Fibroblast of lung (primary cell): ENCODE measurements around the gene FMO5. TPM values are rescaled to one million over a fixed set of nuclear protein-coding genes. Genes with fewer than 3 reads are reported as not detected.
"Not testable (repeated sequence)": the region's sequence is repeated elsewhere in the genome, so short reads cannot be mapped to it uniquely, and the experiment has no call there.

Source experiments
- DNase-seq, 2 donors: peaks; one replicate each; pipeline versions ENCODE4 v3.0.0 to v3.0.0-alpha.2; 2010; ENCODE audit warnings: low read depth in 2 of 2
- H2AFZ ChIP-seq: 2 replicates; pipeline ENCODE4 v1.5.1; 2012; ENCODE audit warnings: low read length, control low read depth, inconsistent platforms
- H3K27ac ChIP-seq: 2 replicates; pipeline ENCODE4 v1.5.1; 2011; ENCODE audit warnings: low read length, control low read depth; ENCODE audit not compliant: insufficient read depth
- H3K27me3 ChIP-seq: 2 replicates; pipeline ENCODE4 v1.5.1; 2011; ENCODE audit warnings: mild to moderate bottlenecking, low read length; ENCODE audit not compliant: control insufficient read depth, insufficient read depth
- H3K36me3 ChIP-seq: 2 replicates; pipeline ENCODE4 v1.5.1; 2011; ENCODE audit warnings: low read length; ENCODE audit not compliant: control insufficient read depth, insufficient read depth
- H3K4me1 ChIP-seq: 2 replicates; pipeline ENCODE4 v1.5.1; 2011; ENCODE audit warnings: low read length; ENCODE audit not compliant: control insufficient read depth, insufficient read depth; ENCODE audit errors: extremely low read depth
- H3K4me2 ChIP-seq: 2 replicates; pipeline ENCODE4 v1.5.1; 2011; ENCODE audit warnings: low read length, control low read depth; ENCODE audit not compliant: insufficient read depth; ENCODE audit errors: extremely low read depth
- H3K4me3 ChIP-seq, 4 experiments: fragments of 200-600 bp in 1 of 4; sonication (generic) in 1 of 4; replicated peaks in 1 of 4; 2 replicates each; pipeline ENCODE4 v1.5.1; 2011 to 2016; ENCODE audit warnings: low read length in 4 of 4, low read depth in 3 of 4, mild to moderate bottlenecking in 3 of 4, control low read depth in 2 of 4, inconsistent platforms in 1 of 4, mixed read lengths in 1 of 4; ENCODE audit not compliant: insufficient read depth in 1 of 4; ENCODE audit errors: control extremely low read depth in 1 of 4
- H3K79me2 ChIP-seq: 2 replicates; pipeline ENCODE4 v1.5.1; 2012; ENCODE audit warnings: mild to moderate bottlenecking, low read length, inconsistent platforms; ENCODE audit not compliant: control insufficient read depth, insufficient read depth
- H3K9ac ChIP-seq: 2 replicates; pipeline ENCODE4 v1.5.1; 2011; ENCODE audit warnings: mild to moderate bottlenecking, low read length, control low read depth; ENCODE audit not compliant: insufficient read depth
- H3K9me3 ChIP-seq: 2 replicates; pipeline ENCODE4 v1.5.1; 2012; ENCODE audit warnings: low read depth, low read length; ENCODE audit not compliant: control insufficient read depth, insufficient read depth
- H4K20me1 ChIP-seq: 2 replicates; pipeline ENCODE4 v1.5.1; 2011; ENCODE audit warnings: low read length; ENCODE audit not compliant: control insufficient read depth, insufficient read depth; ENCODE audit errors: extremely low read depth
- CTCF ChIP-seq, 2 donors: IDR thresholded peaks in 1 of 2; conservative IDR thresholded peaks in 1 of 2; 1 replicate in 1 of 2; 2 replicates in 1 of 2; pipeline ENCODE4 v1.5.1; 2011 to 2012; ENCODE audit warnings: low read length in 2 of 2, control low read depth in 1 of 2, inconsistent platforms in 1 of 2, low read depth in 1 of 2, mild to moderate bottlenecking in 1 of 2
- EZH2 ChIP-seq: IDR thresholded peaks from 2 replicates; pipeline ENCODE4 v1.5.1; 2012; ENCODE audit warnings: low read length, control low read depth, mild to moderate bottlenecking; ENCODE audit errors: missing control alignments
- polyA plus RNA-seq, 2 donors: library from polyadenylated mRNA; depleted of rRNA in 1 of 2; stranded (reverse) in 1 of 2; unstranded in 1 of 2; fragments of >200 nt; gene quantifications; 2 replicates each; pipeline ENCODE4 v1.2.1, GENCODE V29; 2011 to 2012; ENCODE audit warnings: missing spikeins in 1 of 2
- total RNA-seq: library from RNA; depleted of rRNA; stranded (reverse); fragments of >200 nt; gene quantifications from 2 replicates; pipeline ENCODE4 v1.2.1, GENCODE V29; 2014

FMO5 gene
- total and polyA plus RNA-seq, 2 donors (not counting 1 experiment from before 2014, with no cell fraction given): 2.0 to 2.8 TPM

- Histone ChIP-seq H2AFZ (no peak overlapping the region), H3K79me2 (peaks cover 16% of the 10 kb centered on the region), H3K27ac (no peak overlapping the region), H3K27me3 (no peaks in the 10 kb centered on the region), H4K20me1 (no peaks in the 10 kb centered on the region), H3K4me3 (no peak overlapping the region), H3K9me3 (no peaks in the 10 kb centered on the region), H3K9ac (no peak overlapping the region), H3K4me2 (no peak overlapping the region), H3K4me1 (peaks cover 6% of the 10 kb centered on the region), H3K36me3 (peaks cover 8% of the 10 kb centered on the region)
- no peak for TF ChIP-seq CTCF (conservative IDR thresholded peaks at IDR 0.05 in 1 of 2, IDR thresholded peaks at IDR 0.05 in 1 of 2; ENCODE audit: low read depth in 1 of 2, low read length in 2 of 2)
- TF ChIP-seq EZH2: no peak
- no peak for DNase-seq
These were observed 63.0 kb downstream of the FMO5 start for GRCh38 chr1:147162093-147162492.

GRCh38 chr1:147157116-147157515 is 68.0 kb downstream of the FMO5 start:
- H4K20me1 ChIP-seq, H3K4me1 ChIP-seq, H3K4me2 ChIP-seq, H2AFZ ChIP-seq, H3K27me3 ChIP-seq, H3K9me3 ChIP-seq, H3K27ac ChIP-seq, H3K9ac ChIP-seq, H3K36me3 ChIP-seq, H3K4me3 ChIP-seq, H3K79me2 ChIP-seq: not testable (repeated sequence)
- DNase-seq: peak in 1 of 2 donors; percentile 32

- no peak for DNase-seq
- H2AFZ ChIP-seq: no peak overlapping the region
- H3K4me1 ChIP-seq: no peaks in the 10 kb centered on the region
- no peak for TF ChIP-seq EZH2
- no peak for TF ChIP-seq CTCF (conservative IDR thresholded peaks at IDR 0.05 in 1 of 2, IDR thresholded peaks at IDR 0.05 in 1 of 2; ENCODE audit: low read depth in 1 of 2, low read length in 2 of 2)
- H4K20me1 ChIP-seq: no peaks in the 10 kb centered on the region
- no peak overlapping the region for H3K4me3 ChIP-seq
- no peak overlapping the region for H3K4me2 ChIP-seq
- H3K9me3 ChIP-seq: no peaks in the 10 kb centered on the region
- no peak overlapping the region for H3K27ac ChIP-seq
- H3K36me3 ChIP-seq: peaks cover 6% of the 10 kb centered on the region
- no peaks in the 10 kb centered on the region for H3K27me3 ChIP-seq
- H3K9ac ChIP-seq: no peak overlapping the region
- H3K79me2 ChIP-seq: no peaks in the 10 kb centered on the region
These were observed 68.5 kb downstream of the FMO5 start for GRCh38 chr1:147156642-147157041.
